ENCODE measurements around the gene CRISP3. TPM values are rescaled to one million over a fixed set of nuclear protein-coding genes. Genes with fewer than 3 reads are reported as not detected.

Gene CRISP3, protein sequence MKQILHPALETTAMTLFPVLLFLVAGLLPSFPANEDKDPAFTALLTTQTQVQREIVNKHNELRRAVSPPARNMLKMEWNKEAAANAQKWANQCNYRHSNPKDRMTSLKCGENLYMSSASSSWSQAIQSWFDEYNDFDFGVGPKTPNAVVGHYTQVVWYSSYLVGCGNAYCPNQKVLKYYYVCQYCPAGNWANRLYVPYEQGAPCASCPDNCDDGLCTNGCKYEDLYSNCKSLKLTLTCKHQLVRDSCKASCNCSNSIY
- not detected for total RNA-seq
- not detected for polyA plus RNA-seq

DNA sequence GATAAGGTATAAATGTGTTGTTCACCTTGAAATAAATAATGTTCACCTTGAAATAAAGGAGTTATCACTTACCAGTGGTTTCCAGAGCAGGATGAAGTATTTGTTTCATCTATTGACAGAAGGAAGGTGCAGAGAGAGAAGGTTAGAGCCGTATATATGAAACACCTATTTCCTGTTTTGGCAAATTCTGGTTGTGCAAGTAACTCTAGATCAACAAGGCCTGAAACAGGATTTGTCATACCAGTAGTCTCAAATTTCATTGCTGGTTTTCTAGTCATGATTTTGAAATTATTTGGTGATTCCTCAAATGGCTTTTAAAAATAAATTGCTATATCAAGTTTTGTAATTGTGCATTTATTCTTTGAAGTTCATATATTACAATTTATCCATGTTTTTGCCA is at the start of gene CRISP3:
Gene CRISP3, minus strand, starts transcription at position 130 of the 400 bp plus-strand sequence. Its CDS starts 21 bp downstream, at position 109.
- Mint-ChIP-seq H3K27me3 (no peaks in the 10 kb centered on the region), H3K4me3 (no peak within 1 kb of the TSS), H3K4me1 (no peaks in the 10 kb centered on the region), H3K36me3 (no peaks in the 10 kb centered on the region), H3K27ac (no peak within 1 kb of the TSS), H3K9me3 (peaks cover 0 to 4% (median 0%) of the 10 kb centered on the region in 8 donors)
- ChIA-PET CTCF (ENCODE audit: partially characterized antibody) (no interaction called here), POLR2A (ENCODE audit: partially characterized antibody) (no interaction called here)
- Histone ChIP-seq H3K27me3 (ENCODE audit: insufficient read depth, low read length) (no peaks in the 10 kb centered on the region), H3K4me3 (ENCODE audit: low read length in 2 of 2) (no peak within 1 kb of the TSS), H3K4me1 (ENCODE audit: insufficient read depth, low read length) (no peaks in the 10 kb centered on the region), H3K27ac (ENCODE audit: low read depth, low read length) (no peak within 1 kb of the TSS), H3K36me3 (ENCODE audit: insufficient read depth, low read length) (no peaks in the 10 kb centered on the region), H3K9me3 (ENCODE audit: control insufficient read depth in 1 of 2, low read length in 2 of 2) (no peaks in the 10 kb centered on the region)
- intact Hi-C loops (cut with micrococcal nuclease): no loop called here
- DNase-seq: no peak

DNA sequence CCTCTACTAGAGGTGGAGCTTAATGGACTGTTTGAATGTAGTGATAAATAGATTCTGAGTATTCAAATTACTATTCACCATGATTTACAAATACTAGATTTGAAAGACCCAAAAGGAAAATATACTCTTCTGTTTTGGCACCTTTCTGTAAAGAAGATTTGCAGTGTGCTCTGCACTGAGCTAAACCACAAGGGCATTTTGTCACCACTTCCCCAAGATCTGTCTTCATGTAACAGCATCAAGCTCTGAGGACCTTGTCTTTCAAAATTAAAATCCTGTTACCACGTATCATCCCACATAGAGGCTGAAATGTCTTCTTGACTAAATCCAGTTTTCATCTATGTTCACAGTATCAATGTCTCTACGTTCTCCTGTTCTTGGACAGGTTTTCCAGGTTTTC is 46.2 kb upstream of the CRISP3 start:
- Histone ChIP-seq H3K4me3 (ENCODE audit: low read length in 2 of 2) (no peak overlapping the region), H3K36me3 (ENCODE audit: insufficient read depth, low read length) (no peaks in the 10 kb centered on the region), H3K4me1 (ENCODE audit: insufficient read depth, low read length) (no peaks in the 10 kb centered on the region), H3K27ac (ENCODE audit: low read depth, low read length) (no peak overlapping the region), H3K27me3 (ENCODE audit: insufficient read depth, low read length) (no peaks in the 10 kb centered on the region), H3K9me3 (ENCODE audit: control insufficient read depth in 1 of 2, low read length in 2 of 2) (no peaks in the 10 kb centered on the region)
- H3K36me3 Mint-ChIP-seq: no peaks in the 10 kb centered on the region
- H3K4me1 Mint-ChIP-seq: no peaks in the 10 kb centered on the region
- intact Hi-C loops (cut with micrococcal nuclease): no loop called here
- H3K9me3 Mint-ChIP-seq: peaks cover 0 to 8% (median 3%) of the 10 kb centered on the region in 8 donors
- H3K4me3 Mint-ChIP-seq: no peak overlapping the region
- H3K27me3 Mint-ChIP-seq: no peaks in the 10 kb centered on the region
- no peak overlapping the region for H3K27ac Mint-ChIP-seq
- CTCF ChIA-PET (ENCODE audit: partially characterized antibody): no interaction called here
- POLR2A ChIA-PET (ENCODE audit: partially characterized antibody): no interaction called here
- no peak for DNase-seq

- Mint-ChIP-seq H3K4me3 (no peak within 1 kb of the TSS), H3K36me3 (no peaks in the 10 kb centered on the region), H3K27ac (no peak within 1 kb of the TSS), H3K9me3 (peaks cover 0 to 10% (median 4%) of the 10 kb centered on the region in 8 donors), H3K27me3 (no peaks in the 10 kb centered on the region), H3K4me1 (no peaks in the 10 kb centered on the region)
- ChIA-PET POLR2A (ENCODE audit: partially characterized antibody) (no interaction called here), CTCF (ENCODE audit: partially characterized antibody) (no interaction called here)
- Histone ChIP-seq H3K27me3 (ENCODE audit: insufficient read depth, low read length) (no peaks in the 10 kb centered on the region), H3K4me3 (ENCODE audit: low read length in 2 of 2) (no peak within 1 kb of the TSS), H3K9me3 (ENCODE audit: control insufficient read depth in 1 of 2, low read length in 2 of 2) (no peaks in the 10 kb centered on the region), H3K36me3 (ENCODE audit: insufficient read depth, low read length) (no peaks in the 10 kb centered on the region), H3K4me1 (ENCODE audit: insufficient read depth, low read length) (no peaks in the 10 kb centered on the region), H3K27ac (ENCODE audit: low read depth, low read length) (no peak within 1 kb of the TSS)
- no peak for DNase-seq
- intact Hi-C loops (cut with micrococcal nuclease): no loop called here
Measured at GRCh38 chr6:49787176-49787575, 43.0 kb upstream of the CRISP3 start, which contains the start of gene PGK2. PGK2 (minus strand) TSS chr6:49787285; CDS start chr6:49787187, 98 bp downstream.

GRCh38 chr6:49784272-49784671 is 40.1 kb upstream of the CRISP3 start:
- ChIA-PET CTCF (ENCODE audit: partially characterized antibody) (no interaction called here), POLR2A (ENCODE audit: partially characterized antibody) (no interaction called here)
- H3K4me1 ChIP-seq (ENCODE audit: insufficient read depth, low read length): no peaks in the 10 kb centered on the region
- DNase-seq: no peak
- H3K36me3 ChIP-seq (ENCODE audit: insufficient read depth, low read length): no peaks in the 10 kb centered on the region
- no peak overlapping the region for H3K27ac ChIP-seq (ENCODE audit: low read depth, low read length)
- H3K36me3 Mint-ChIP-seq: no peaks in the 10 kb centered on the region
- no peak overlapping the region for H3K4me3 ChIP-seq (ENCODE audit: low read length in 2 of 2)
- no peak overlapping the region for H3K27ac Mint-ChIP-seq
- H3K4me3 Mint-ChIP-seq: no peak overlapping the region
- no peaks in the 10 kb centered on the region for H3K27me3 Mint-ChIP-seq
- intact Hi-C loops (cut with micrococcal nuclease): no loop called here
- H3K9me3 Mint-ChIP-seq: peaks cover 0 to 10% (median 5%) of the 10 kb centered on the region in 8 donors
- no peaks in the 10 kb centered on the region for H3K4me1 Mint-ChIP-seq
- H3K27me3 ChIP-seq (ENCODE audit: insufficient read depth, low read length): no peaks in the 10 kb centered on the region
- H3K9me3 ChIP-seq (ENCODE audit: control insufficient read depth in 1 of 2, low read length in 2 of 2): no peaks in the 10 kb centered on the region

DNA sequence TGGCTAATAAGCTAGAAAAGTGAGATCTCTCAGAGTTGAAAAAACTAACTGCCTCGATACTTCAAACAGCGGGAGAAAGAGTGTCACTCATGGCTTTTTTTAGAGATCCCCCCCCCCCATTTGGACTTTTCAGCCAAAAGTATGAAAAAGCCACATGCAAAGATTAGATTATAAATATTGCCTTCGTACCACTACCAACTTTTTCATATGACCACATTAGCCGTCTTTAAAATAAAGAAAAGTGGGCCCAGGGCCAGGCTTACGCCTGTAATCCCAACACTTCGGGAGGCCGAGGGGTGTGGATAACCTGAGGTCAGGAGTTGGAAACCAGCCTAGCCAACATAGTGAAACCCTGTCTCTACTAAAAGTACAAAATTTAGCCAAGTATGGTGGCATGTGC is 38.5 kb upstream of the CRISP3 start:
- H3K9me3 ChIP-seq (ENCODE audit: control insufficient read depth in 1 of 2, low read length in 2 of 2): no peaks in the 10 kb centered on the region
- no peak overlapping the region for H3K4me3 Mint-ChIP-seq
- H3K27ac Mint-ChIP-seq: no peak overlapping the region
- CTCF ChIA-PET (ENCODE audit: partially characterized antibody): no interaction called here
- POLR2A ChIA-PET (ENCODE audit: partially characterized antibody): interaction anchor here (0.7 kb wide), 1 partner anchor 15 kb away, joined by 3 read pairs; no protein-coding TSS in a partner anchor
- no peak for DNase-seq
- H3K4me1 ChIP-seq (ENCODE audit: insufficient read depth, low read length): no peaks in the 10 kb centered on the region
- no peaks in the 10 kb centered on the region for H3K36me3 ChIP-seq (ENCODE audit: insufficient read depth, low read length)
- H3K27ac ChIP-seq (ENCODE audit: low read depth, low read length): no peak overlapping the region
- no peaks in the 10 kb centered on the region for H3K36me3 Mint-ChIP-seq
- H3K27me3 ChIP-seq (ENCODE audit: insufficient read depth, low read length): no peaks in the 10 kb centered on the region
- intact Hi-C loops (cut with micrococcal nuclease): no loop called here
- H3K27me3 Mint-ChIP-seq: no peaks in the 10 kb centered on the region
- no peak overlapping the region for H3K4me3 ChIP-seq (ENCODE audit: low read length in 2 of 2)
- H3K9me3 Mint-ChIP-seq: peaks cover 0 to 10% (median 3%) of the 10 kb centered on the region in 8 donors
- no peaks in the 10 kb centered on the region for H3K4me1 Mint-ChIP-seq

DNA sequence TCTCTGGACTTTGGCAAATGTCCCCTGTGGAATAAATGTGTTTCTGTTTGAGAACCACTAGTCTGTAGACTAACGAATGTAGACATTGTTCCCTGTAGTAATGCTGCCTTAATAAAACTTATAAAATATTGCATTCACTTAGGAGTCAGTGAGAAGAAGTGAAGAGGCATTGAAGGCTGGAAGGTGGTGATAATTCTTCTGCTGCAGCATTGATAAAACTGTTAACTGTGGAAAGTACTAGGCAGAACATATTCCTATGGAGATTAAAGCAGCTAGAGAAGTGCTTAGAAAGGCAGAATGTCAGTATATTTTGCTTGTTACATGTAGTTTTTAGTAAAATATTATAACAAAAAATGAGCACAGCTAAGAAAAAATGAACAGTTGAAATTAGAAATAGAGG is 38.1 kb upstream of the CRISP3 start:
- intact Hi-C loops (cut with micrococcal nuclease): no loop called here
- Mint-ChIP-seq H3K9me3 (peaks cover 0 to 7% (median 2%) of the 10 kb centered on the region in 8 donors), H3K36me3 (no peaks in the 10 kb centered on the region), H3K27ac (no peak overlapping the region), H3K27me3 (no peaks in the 10 kb centered on the region), H3K4me1 (no peaks in the 10 kb centered on the region), H3K4me3 (no peak overlapping the region)
- Histone ChIP-seq H3K36me3 (ENCODE audit: insufficient read depth, low read length) (no peaks in the 10 kb centered on the region), H3K4me3 (ENCODE audit: low read length in 2 of 2) (no peak overlapping the region), H3K9me3 (ENCODE audit: control insufficient read depth in 1 of 2, low read length in 2 of 2) (no peaks in the 10 kb centered on the region), H3K27ac (ENCODE audit: low read depth, low read length) (no peak overlapping the region), H3K4me1 (ENCODE audit: insufficient read depth, low read length) (no peaks in the 10 kb centered on the region), H3K27me3 (ENCODE audit: insufficient read depth, low read length) (no peaks in the 10 kb centered on the region)
- CTCF ChIA-PET (ENCODE audit: partially characterized antibody): no interaction called here
- POLR2A ChIA-PET (ENCODE audit: partially characterized antibody): interaction anchor here (0.7 kb wide), 1 partner anchor 16 kb away, joined by 3 read pairs; no protein-coding TSS in a partner anchor
- no peak for DNase-seq

GRCh38 chr6:49776444-49776843 is 32.3 kb upstream of the CRISP3 start:
- H3K27me3 ChIP-seq (ENCODE audit: insufficient read depth, low read length): no peaks in the 10 kb centered on the region
- no peaks in the 10 kb centered on the region for H3K4me1 Mint-ChIP-seq
- no peak overlapping the region for H3K27ac ChIP-seq (ENCODE audit: low read depth, low read length)
- no peaks in the 10 kb centered on the region for H3K9me3 ChIP-seq (ENCODE audit: control insufficient read depth in 1 of 2, low read length in 2 of 2)
- no peak overlapping the region for H3K27ac Mint-ChIP-seq
- H3K4me3 Mint-ChIP-seq: no peak overlapping the region
- peaks cover 0 to 7% (median 3%) of the 10 kb centered on the region in 8 donors for H3K9me3 Mint-ChIP-seq
- H3K36me3 ChIP-seq (ENCODE audit: insufficient read depth, low read length): no peaks in the 10 kb centered on the region
- CTCF ChIA-PET (ENCODE audit: partially characterized antibody): no interaction called here
- no peaks in the 10 kb centered on the region for H3K4me1 ChIP-seq (ENCODE audit: insufficient read depth, low read length)
- peaks cover 0 to 1% of the 10 kb centered on the region in 2 donors for H3K27me3 Mint-ChIP-seq
- no peak overlapping the region for H3K4me3 ChIP-seq (ENCODE audit: low read length in 2 of 2)
- no peaks in the 10 kb centered on the region for H3K36me3 Mint-ChIP-seq
- POLR2A ChIA-PET (ENCODE audit: partially characterized antibody): no interaction called here
- intact Hi-C loops (cut with micrococcal nuclease): no loop called here
- DNase-seq: no peak

All from CD4-positive, alpha-beta memory T cell (primary cell).